Measurements from ENCODE around the gene SPOCK2. TPM values are rescaled to one million over a fixed set of nuclear protein-coding genes. Genes with fewer than 3 reads are reported as not detected.

SPOCK2 gene
- total and polyA plus RNA-seq, 10 of the 15 experiments (the other 5 are each of a cell fraction or from before 2014, with no cell fraction given): 0.02 to 1.5 (median 0.58) TPM

DNA sequence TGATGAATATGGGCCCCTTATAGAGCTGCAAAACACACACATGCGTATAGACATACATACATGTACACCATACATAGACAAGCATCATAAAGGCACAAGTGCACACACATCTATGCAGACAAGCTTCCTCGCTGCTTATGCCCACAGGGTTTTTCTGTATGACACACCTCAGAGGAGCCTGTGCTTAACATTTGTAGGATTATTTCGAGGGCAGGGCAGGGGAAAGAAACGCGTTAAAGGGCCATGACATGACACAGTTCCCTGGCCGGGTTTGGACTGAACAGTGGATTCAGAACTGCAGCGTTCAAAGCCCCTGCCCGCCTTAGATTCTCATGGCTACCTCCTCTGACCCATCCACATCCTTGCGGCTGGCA lies 79.3 kb downstream of the SPOCK2 start:
- H3K9ac ChIP-seq (ENCODE audit: control insufficient read depth, insufficient read depth, low read length): no peak overlapping the region

More for the DNA sequence above, 79.3 kb downstream of the SPOCK2 start:
- no peaks in the 10 kb centered on the region; a peak in 1 of 4 replicates for H3K36me3 ChIP-seq (ENCODE audit: control insufficient read depth in 2 of 2, insufficient read depth in 2 of 2, low read length in 1 of 2)
- TF ChIP-seq, protein P1, sequence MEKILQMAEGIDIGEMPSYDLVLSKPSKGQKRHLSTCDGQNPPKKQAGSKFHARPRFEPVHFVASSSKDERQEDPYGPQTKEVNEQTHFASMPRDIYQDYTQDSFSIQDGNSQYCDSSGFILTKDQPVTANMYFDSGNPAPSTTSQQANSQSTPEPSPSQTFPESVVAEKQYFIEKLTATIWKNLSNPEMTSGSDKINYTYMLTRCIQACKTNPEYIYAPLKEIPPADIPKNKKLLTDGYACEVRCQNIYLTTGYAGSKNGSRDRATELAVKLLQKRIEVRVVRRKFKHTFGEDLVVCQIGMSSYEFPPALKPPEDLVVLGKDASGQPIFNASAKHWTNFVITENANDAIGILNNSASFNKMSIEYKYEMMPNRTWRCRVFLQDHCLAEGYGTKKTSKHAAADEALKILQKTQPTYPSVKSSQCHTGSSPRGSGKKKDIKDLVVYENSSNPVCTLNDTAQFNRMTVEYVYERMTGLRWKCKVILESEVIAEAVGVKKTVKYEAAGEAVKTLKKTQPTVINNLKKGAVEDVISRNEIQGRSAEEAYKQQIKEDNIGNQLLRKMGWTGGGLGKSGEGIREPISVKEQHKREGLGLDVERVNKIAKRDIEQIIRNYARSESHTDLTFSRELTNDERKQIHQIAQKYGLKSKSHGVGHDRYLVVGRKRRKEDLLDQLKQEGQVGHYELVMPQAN (conservative IDR thresholded peaks at IDR 0.05): no peak
- no peak for TF ChIP-seq POLR2AphosphoS2 (IDR thresholded peaks at IDR 0.05; ENCODE audit: low read depth, low read length)
- TF ChIP-seq NR2C2 (IDR thresholded peaks at IDR 0.05; ENCODE audit: borderline replicate concordance, control insufficient read depth, insufficient read length, low read depth): no peak
- no peak for TF ChIP-seq CREB1 (IDR thresholded peaks at IDR 0.05; ENCODE audit: low read depth)
- no peak for TF ChIP-seq DPF2 (IDR thresholded peaks at IDR 0.05)
- TF ChIP-seq ASH2L (IDR thresholded peaks at IDR 0.05; ENCODE audit: borderline replicate concordance, low read depth): no peak
- TF ChIP-seq, protein P2, sequence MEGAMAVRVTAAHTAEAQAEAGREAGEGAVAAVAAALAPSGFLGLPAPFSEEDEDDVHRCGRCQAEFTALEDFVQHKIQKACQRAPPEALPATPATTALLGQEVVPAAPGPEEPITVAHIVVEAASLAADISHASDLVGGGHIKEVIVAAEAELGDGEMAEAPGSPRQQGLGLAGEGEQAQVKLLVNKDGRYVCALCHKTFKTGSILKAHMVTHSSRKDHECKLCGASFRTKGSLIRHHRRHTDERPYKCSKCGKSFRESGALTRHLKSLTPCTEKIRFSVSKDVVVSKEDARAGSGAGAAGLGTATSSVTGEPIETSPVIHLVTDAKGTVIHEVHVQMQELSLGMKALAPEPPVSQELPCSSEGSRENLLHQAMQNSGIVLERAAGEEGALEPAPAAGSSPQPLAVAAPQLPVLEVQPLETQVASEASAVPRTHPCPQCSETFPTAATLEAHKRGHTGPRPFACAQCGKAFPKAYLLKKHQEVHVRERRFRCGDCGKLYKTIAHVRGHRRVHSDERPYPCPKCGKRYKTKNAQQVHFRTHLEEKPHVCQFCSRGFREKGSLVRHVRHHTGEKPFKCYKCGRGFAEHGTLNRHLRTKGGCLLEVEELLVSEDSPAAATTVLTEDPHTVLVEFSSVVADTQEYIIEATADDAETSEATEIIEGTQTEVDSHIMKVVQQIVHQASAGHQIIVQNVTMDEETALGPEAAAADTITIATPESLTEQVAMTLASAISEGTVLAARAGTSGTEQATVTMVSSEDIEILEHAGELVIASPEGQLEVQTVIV (IDR thresholded peaks at IDR 0.05; ENCODE audit: borderline replicate concordance, partially characterized antibody): no peak
- no peak for TF ChIP-seq BACH1 (IDR thresholded peaks at IDR 0.05; ENCODE audit: borderline replicate concordance)
- no peak for TF ChIP-seq RUNX3 (IDR thresholded peaks at IDR 0.05; ENCODE audit: low read length)
- TF ChIP-seq MTA3 (IDR thresholded peaks at IDR 0.05; ENCODE audit: borderline replicate concordance, low read length): no peak
- TF ChIP-seq ZSCAN29 (IDR thresholded peaks at IDR 0.05): no peak
- no peak for TF ChIP-seq NFIC (IDR thresholded peaks at IDR 0.05; ENCODE audit: low read depth, low read length)
- TF ChIP-seq SIN3A (IDR thresholded peaks at IDR 0.05; ENCODE audit: low read depth, low read length): no peak
- no peak for TF ChIP-seq MYB (IDR thresholded peaks at IDR 0.05; ENCODE audit: borderline replicate concordance, low read depth, low read length)
- TF ChIP-seq, protein P3, sequence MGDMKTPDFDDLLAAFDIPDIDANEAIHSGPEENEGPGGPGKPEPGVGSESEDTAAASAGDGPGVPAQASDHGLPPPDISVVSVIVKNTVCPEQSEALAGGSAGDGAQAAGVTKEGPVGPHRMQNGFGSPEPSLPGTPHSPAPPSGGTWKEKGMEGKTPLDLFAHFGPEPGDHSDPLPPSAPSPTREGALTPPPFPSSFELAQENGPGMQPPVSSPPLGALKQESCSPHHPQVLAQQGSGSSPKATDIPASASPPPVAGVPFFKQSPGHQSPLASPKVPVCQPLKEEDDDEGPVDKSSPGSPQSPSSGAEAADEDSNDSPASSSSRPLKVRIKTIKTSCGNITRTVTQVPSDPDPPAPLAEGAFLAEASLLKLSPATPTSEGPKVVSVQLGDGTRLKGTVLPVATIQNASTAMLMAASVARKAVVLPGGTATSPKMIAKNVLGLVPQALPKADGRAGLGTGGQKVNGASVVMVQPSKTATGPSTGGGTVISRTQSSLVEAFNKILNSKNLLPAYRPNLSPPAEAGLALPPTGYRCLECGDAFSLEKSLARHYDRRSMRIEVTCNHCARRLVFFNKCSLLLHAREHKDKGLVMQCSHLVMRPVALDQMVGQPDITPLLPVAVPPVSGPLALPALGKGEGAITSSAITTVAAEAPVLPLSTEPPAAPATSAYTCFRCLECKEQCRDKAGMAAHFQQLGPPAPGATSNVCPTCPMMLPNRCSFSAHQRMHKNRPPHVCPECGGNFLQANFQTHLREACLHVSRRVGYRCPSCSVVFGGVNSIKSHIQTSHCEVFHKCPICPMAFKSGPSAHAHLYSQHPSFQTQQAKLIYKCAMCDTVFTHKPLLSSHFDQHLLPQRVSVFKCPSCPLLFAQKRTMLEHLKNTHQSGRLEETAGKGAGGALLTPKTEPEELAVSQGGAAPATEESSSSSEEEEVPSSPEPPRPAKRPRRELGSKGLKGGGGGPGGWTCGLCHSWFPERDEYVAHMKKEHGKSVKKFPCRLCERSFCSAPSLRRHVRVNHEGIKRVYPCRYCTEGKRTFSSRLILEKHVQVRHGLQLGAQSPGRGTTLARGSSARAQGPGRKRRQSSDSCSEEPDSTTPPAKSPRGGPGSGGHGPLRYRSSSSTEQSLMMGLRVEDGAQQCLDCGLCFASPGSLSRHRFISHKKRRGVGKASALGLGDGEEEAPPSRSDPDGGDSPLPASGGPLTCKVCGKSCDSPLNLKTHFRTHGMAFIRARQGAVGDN (IDR thresholded peaks at IDR 0.05): no peak
- no peak for TF ChIP-seq FOXK2 (IDR thresholded peaks at IDR 0.05)
- no peaks in the 10 kb centered on the region for H3K27me3 ChIP-seq (replicated peaks in 1 of 2; ENCODE audit: control insufficient read depth in 2 of 2, insufficient read depth in 2 of 2, low read length in 1 of 2)
- no peak overlapping the region for H3K4me3 ChIP-seq
- H3K79me2 ChIP-seq (ENCODE audit: control insufficient read depth, insufficient read depth, low read length): no peaks in the 10 kb centered on the region
- POLR2A ChIA-PET: no interaction called here
- CTCF ChIA-PET: interaction anchor here (1.1 kb wide), 1 partner anchor 11 kb away, joined by 3 read pairs; no protein-coding TSS in a partner anchor
- H2AFZ ChIP-seq (ENCODE audit: control insufficient read depth, low read depth, low read length): no peak overlapping the region
- DNase-seq (ENCODE audit: low read depth, low spot score) (no peak), ATAC-seq (no peak), FAIRE-seq (no peak)
- in situ Hi-C loops (cut with MboI) (no loop called here), intact Hi-C loops (cut with micrococcal nuclease; ENCODE audit: unreplicated experiment) (no loop called here)
- no peaks in the 10 kb centered on the region for H3K9me3 ChIP-seq (replicated peaks; ENCODE audit: control insufficient read depth, insufficient read depth, low read length)
- BruUV-seq (replicated peaks): no TSS peak
- RAD21 ChIA-PET (ENCODE audit: unreplicated experiment): no interaction called here
- SMC1A ChIA-PET (ENCODE audit: uncharacterized antibody, unreplicated experiment): no interaction called here
- no peak overlapping the region for H3K27ac ChIP-seq (ENCODE audit: control insufficient read depth, insufficient read depth)
- no peaks in the 10 kb centered on the region for H4K20me1 ChIP-seq (ENCODE audit: control insufficient read depth, insufficient read depth)
- no peaks in the 10 kb centered on the region for H3K4me1 ChIP-seq (ENCODE audit: control insufficient read depth, insufficient read depth, low read length)
- WGBS (ENCODE audit: insufficient coverage, insufficient replicate concordance, low lambda C conversion rate, missing lambda C conversion rate): 48% methylated on average over 9 of the region's 9 CpGs
- no peak overlapping the region for H3K4me2 ChIP-seq (ENCODE audit: control insufficient read depth, insufficient read depth)

Data from GM12878 (cell line).